ENCODE data around the gene POPDC2. TPM values are rescaled to one million over a fixed set of nuclear protein-coding genes. Genes with fewer than 3 reads are reported as not detected.

Gene POPDC2
- total and polyA plus RNA-seq, 2 donors (not counting 3 experiments of a cell fraction or from before 2014, with no cell fraction given): 0.57 to 0.66 TPM

DNA sequence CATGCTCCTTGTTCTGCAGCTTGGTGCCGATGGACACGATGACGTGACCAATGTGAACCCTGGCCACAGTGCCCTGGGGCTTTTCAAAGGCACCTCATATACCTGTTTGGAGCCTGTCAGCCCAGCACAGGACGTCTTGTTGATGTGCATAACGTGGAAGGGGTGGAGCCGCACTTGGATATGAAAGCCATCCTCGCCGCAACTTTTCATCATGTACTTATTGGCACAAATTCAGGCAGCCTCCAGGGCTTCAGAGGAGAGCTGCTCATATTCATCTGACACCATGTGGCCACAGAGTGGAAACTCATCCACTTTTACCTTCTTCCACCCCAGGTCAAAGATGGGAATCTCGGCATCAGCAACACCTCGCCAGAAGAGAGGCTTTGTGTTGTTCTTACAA is 24.7 kb downstream of the POPDC2 start:
- Histone ChIP-seq H3K27ac (ENCODE audit: insufficient read depth, low read depth, low read length) (peak overlapping the region; percentile 23), H3K4me3 (replicated peaks in 1 of 3; ENCODE audit: insufficient read depth in 1 of 3, low read depth in 1 of 3, low read length in 3 of 3) (no peak overlapping the region), H3K9ac (replicated peaks; ENCODE audit: extremely low read depth, insufficient read depth, low read length) (no peak overlapping the region), H3K9me3 (replicated peaks; ENCODE audit: control insufficient read depth, insufficient read depth, low read length) (no peaks in the 10 kb centered on the region), H3K9me1 (replicated peaks; ENCODE audit: control insufficient read depth, extremely low read depth, insufficient read depth, low read length) (no peaks in the 10 kb centered on the region), H3K27me3 (ENCODE audit: control insufficient read depth in 2 of 2, insufficient read depth in 2 of 2, low read length in 2 of 2) (no peaks in the 10 kb centered on the region), H4K20me1 (replicated peaks; ENCODE audit: control insufficient read depth, extremely low read depth, insufficient read depth, low read length) (no peaks in the 10 kb centered on the region), H2AFZ (ENCODE audit: low read depth, low read length) (no peak overlapping the region), H3K79me2 (ENCODE audit: control insufficient read depth, insufficient read depth, low read length) (no peaks in the 10 kb centered on the region), H3K36me3 (ENCODE audit: control insufficient read depth in 2 of 2, extremely low read depth in 1 of 2, insufficient read depth in 2 of 2, low read length in 2 of 2) (no peaks in the 10 kb centered on the region), H3K4me1 (ENCODE audit: control insufficient read depth, extremely low read depth, insufficient read depth, low read length) (peaks cover 36% of the 10 kb centered on the region), H3K4me2 (ENCODE audit: insufficient read depth, low read length) (no peak overlapping the region)
- intact Hi-C loops (cut with micrococcal nuclease): loop anchor here (2.0 kb wide), 1 partner anchor 41 kb away; the partner anchor contains the start of gene COX17
- FAIRE-seq: no peak
- DNase-seq (ENCODE audit: low read depth, low spot score): no peak
- dilution Hi-C loops (cut with MboI; ENCODE audit: extremely low pct_ligation_motif_present, low sequenced_read_pairs): no loop called here
- ChIA-PET POLR2A (no interaction called here), CTCF (interaction anchor here (1.1 to 1.9 kb wide), 3 partner anchors 9 to 46 kb away, joined by 3 to 5 read pairs (median 4); no protein-coding TSS in a partner anchor)
- no peak for TF ChIP-seq MYC (IDR thresholded peaks at IDR 0.05; ENCODE audit: low read depth, low read length)
- TF ChIP-seq POLR2A (IDR thresholded peaks at IDR 0.05; ENCODE audit: low read depth, low read length): no peak
- TF ChIP-seq, protein P1, sequence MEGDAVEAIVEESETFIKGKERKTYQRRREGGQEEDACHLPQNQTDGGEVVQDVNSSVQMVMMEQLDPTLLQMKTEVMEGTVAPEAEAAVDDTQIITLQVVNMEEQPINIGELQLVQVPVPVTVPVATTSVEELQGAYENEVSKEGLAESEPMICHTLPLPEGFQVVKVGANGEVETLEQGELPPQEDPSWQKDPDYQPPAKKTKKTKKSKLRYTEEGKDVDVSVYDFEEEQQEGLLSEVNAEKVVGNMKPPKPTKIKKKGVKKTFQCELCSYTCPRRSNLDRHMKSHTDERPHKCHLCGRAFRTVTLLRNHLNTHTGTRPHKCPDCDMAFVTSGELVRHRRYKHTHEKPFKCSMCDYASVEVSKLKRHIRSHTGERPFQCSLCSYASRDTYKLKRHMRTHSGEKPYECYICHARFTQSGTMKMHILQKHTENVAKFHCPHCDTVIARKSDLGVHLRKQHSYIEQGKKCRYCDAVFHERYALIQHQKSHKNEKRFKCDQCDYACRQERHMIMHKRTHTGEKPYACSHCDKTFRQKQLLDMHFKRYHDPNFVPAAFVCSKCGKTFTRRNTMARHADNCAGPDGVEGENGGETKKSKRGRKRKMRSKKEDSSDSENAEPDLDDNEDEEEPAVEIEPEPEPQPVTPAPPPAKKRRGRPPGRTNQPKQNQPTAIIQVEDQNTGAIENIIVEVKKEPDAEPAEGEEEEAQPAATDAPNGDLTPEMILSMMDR (IDR thresholded peaks at IDR 0.05; ENCODE audit: extremely low read depth in 1 of 2, insufficient read depth in 1 of 2, low read depth in 1 of 2, low read length in 2 of 2): no peak
- TF ChIP-seq GATA2 (IDR thresholded peaks at IDR 0.05; ENCODE audit: insufficient read depth, insufficient read length, low read depth, low read length): no peak
- no peak for TF ChIP-seq JUN (IDR thresholded peaks at IDR 0.05; ENCODE audit: borderline replicate concordance, insufficient read depth, insufficient read length, low read depth)
- no peak for TF ChIP-seq EZH2 (IDR thresholded peaks at IDR 0.05; ENCODE audit: borderline replicate concordance, low read depth, low read length, severe bottlenecking)
- TF ChIP-seq POLR2AphosphoS5 (IDR thresholded peaks at IDR 0.05; ENCODE audit: insufficient read depth, low read depth, low read length): no peak
- TF ChIP-seq, protein P2, sequence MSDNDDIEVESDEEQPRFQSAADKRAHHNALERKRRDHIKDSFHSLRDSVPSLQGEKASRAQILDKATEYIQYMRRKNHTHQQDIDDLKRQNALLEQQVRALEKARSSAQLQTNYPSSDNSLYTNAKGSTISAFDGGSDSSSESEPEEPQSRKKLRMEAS (IDR thresholded peaks at IDR 0.05; ENCODE audit: insufficient read depth, insufficient read length): no peak
- TSS peak; percentile 18 for BruUV-seq (replicated peaks)

All from endothelial cell of umbilical vein (primary cell).